Spleen (tissue), 11 donors: ENCODE data around the gene NENF. TPM values are rescaled to one million over a fixed set of nuclear protein-coding genes. Genes with fewer than 3 reads are reported as not detected.

Source experiments
- DNase-seq: peaks from one replicate; pipeline ENCODE4 v3.0.0-alpha.2; 2020
- H3K27ac ChIP-seq, 8 donors: fragments of 200-600 bp; sonication (generic) in 7 of 8; 1 replicate in 4 of 8; 2 replicates in 4 of 8; pipeline versions ENCODE4 v1.5.0 to v1.8.0; 2016 to 2021; ENCODE audit warnings: inconsistent platforms in 4 of 8, mild to moderate bottlenecking in 4 of 8, moderate library complexity in 1 of 8
- H3K27me3 ChIP-seq, 7 donors: fragments of 200-600 bp; sonication (generic) in 6 of 7; replicated peaks in 1 of 7; 1 replicate in 4 of 7; 2 replicates in 3 of 7; pipeline versions ENCODE4 v1.5.0 to v1.8.0; 2016 to 2021; ENCODE audit warnings: inconsistent platforms in 3 of 7, mild to moderate bottlenecking in 1 of 7
- H3K36me3 ChIP-seq, 6 donors: fragments of 200-600 bp; sonication (generic) in 5 of 6; 1 replicate in 4 of 6; 2 replicates in 2 of 6; pipeline versions ENCODE4 v1.5.0 to v1.8.0; 2016 to 2021; ENCODE audit warnings: inconsistent platforms in 2 of 6
- H3K4me1 ChIP-seq, 6 donors: fragments of 200-600 bp; sonication (generic) in 5 of 6; 1 replicate in 3 of 6; 2 replicates in 3 of 6; pipeline versions ENCODE4 v1.5.0 to v1.8.0; 2016 to 2021; ENCODE audit warnings: inconsistent platforms in 3 of 6
- H3K4me3 ChIP-seq, 8 donors: fragments of 200-600 bp; sonication (generic) in 7 of 8; 1 replicate in 4 of 8; 2 replicates in 4 of 8; pipeline versions ENCODE4 v1.5.0 to v1.8.0; 2016 to 2021; ENCODE audit warnings: inconsistent platforms in 4 of 8, mild to moderate bottlenecking in 4 of 8, moderate library complexity in 2 of 8
- H3K9me3 ChIP-seq, 8 donors: fragments of 200-600 bp; sonication (generic) in 7 of 8; 1 replicate in 4 of 8; 2 replicates in 4 of 8; pipeline versions ENCODE4 v1.5.0 to v1.8.0; 2016 to 2021; ENCODE audit warnings: inconsistent platforms in 4 of 8
- POLR2A ChIP-seq, 3 donors: fragments of 450-650 bp; IDR thresholded peaks; one replicate each; pipeline ENCODE4 v1.5.1; 2017; ENCODE audit warnings: antibody characterized with exemption in 3 of 3, mild to moderate bottlenecking in 1 of 3
- POLR2AphosphoS5 ChIP-seq, 3 donors: sonication (generic); formaldehyde crosslinking; IDR thresholded peaks; one replicate each; pipeline ENCODE4 v1.5.1; 2017; ENCODE audit warnings: antibody characterized with exemption in 3 of 3
- WGBS, 5 donors: extraction: QIAGEN DNeasy Blood & Tissue Kit in 3 of 5; methylation state at CpG; one replicate each; pipeline versions ENCODE4 v1.1.5 to v1.1.7; 2013 to 2018; 5-methylcytosine and 5-hydroxymethylcytosine counted together
- intact Hi-C: fragments of 100-400 bp; cut with DNase I; formaldehyde crosslinking; loops from one replicate; pipeline ENCODE4 v1.15.0; 2023; ENCODE audit warnings: low total_unique reads
- polyA plus RNA-seq, 3 donors: library from polyadenylated mRNA; stranded (reverse); fragments of 200-250 nt; gene quantifications; one replicate each; pipeline ENCODE4 v1.2.1, GENCODE V29; 2013
- total RNA-seq, 7 donors: library from RNA; depleted of rRNA in 3 of 7; stranded (reverse); fragments of >200 nt in 3 of 7; fragmentation: NEBNext Ultra II Directional in 4 of 7; extraction: Animal tissue kit (Norgen Biotek cat#: 25700) in 4 of 7; gene quantifications; one replicate each; pipeline versions ENCODE4 v1.1.0 to v1.2.1, GENCODE V29; 2016 to 2021
- TF ChIP-seq, protein P1 (sequence below), 11 experiments: fragments of 200-600 bp in 7 of 11; fragments of 450-650 bp in 4 of 11; sonication (generic) in 4 of 11; IDR thresholded peaks in 8 of 11; conservative IDR thresholded peaks in 3 of 11; 1 replicate in 7 of 11; 2 replicates in 4 of 11; pipeline versions ENCODE4 v1.4.0 to v1.8.0; 2016 to 2021; ENCODE audit warnings: antibody characterized with exemption in 11 of 11, inconsistent platforms in 4 of 11, mild to moderate bottlenecking in 1 of 11
- donor health status: healthy with polysubstance abuse.
- donor health status: DM: no; HTN: no; CAD: no; lungs with moderate emphysema.
- donor health status: DM: no; HTN: no; CAD: no.
- donor health status: Bipolar disorder and iron deficiency.
- donor health status: healthy.
- donor health status: DM: no; HTN: no; CAD: no.
- donor health status: DM: yes; HTN: yes; CAD: no.

The NENF gene
- total and polyA plus RNA-seq, 10 donors, result 23.2 to 59.4 (median 40.8) TPM

DNA sequence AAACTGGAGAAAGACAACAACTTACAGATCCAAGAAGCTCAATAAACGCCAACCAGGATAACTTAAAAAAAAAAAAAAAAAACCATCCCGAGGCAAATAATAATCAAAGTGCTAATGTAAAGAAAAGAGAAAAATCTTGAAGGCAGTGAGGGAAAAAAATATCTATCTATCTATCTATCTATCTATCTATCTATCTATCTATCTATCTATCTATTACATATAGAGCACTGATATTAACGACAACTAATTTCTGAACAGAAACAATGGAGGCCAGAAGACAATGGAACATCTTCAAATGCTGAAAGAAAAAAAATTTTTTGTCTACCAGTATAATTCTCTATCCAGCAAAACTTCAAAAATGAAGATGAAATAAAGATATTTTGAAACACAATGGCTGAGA is 36.1 kb upstream of the NENF start:
- Histone ChIP-seq H3K4me1 (no peaks in the 10 kb centered on the region), H3K4me3 (no peak overlapping the region), H3K27me3 (no peaks in the 10 kb centered on the region), H3K27ac (no peak overlapping the region), H3K36me3 (peaks cover 0 to 36% (median 6%) of the 10 kb centered on the region in 6 donors), H3K9me3 (peaks cover 0 to 36% (median 29%) of the 10 kb centered on the region in 8 donors)
- DNase-seq, result no peak
- 95 to 99% (median 97%) methylated on average over 3 of the region's 3 CpGs for WGBS, 5 donors
- TF ChIP-seq, protein P1, sequence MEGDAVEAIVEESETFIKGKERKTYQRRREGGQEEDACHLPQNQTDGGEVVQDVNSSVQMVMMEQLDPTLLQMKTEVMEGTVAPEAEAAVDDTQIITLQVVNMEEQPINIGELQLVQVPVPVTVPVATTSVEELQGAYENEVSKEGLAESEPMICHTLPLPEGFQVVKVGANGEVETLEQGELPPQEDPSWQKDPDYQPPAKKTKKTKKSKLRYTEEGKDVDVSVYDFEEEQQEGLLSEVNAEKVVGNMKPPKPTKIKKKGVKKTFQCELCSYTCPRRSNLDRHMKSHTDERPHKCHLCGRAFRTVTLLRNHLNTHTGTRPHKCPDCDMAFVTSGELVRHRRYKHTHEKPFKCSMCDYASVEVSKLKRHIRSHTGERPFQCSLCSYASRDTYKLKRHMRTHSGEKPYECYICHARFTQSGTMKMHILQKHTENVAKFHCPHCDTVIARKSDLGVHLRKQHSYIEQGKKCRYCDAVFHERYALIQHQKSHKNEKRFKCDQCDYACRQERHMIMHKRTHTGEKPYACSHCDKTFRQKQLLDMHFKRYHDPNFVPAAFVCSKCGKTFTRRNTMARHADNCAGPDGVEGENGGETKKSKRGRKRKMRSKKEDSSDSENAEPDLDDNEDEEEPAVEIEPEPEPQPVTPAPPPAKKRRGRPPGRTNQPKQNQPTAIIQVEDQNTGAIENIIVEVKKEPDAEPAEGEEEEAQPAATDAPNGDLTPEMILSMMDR (IDR thresholded peaks at IDR 0.05 in 8 of 11, conservative IDR thresholded peaks at IDR 0.05 in 3 of 11), result no peak
- TF ChIP-seq POLR2A (IDR thresholded peaks at IDR 0.05) (no peak), POLR2AphosphoS5 (IDR thresholded peaks at IDR 0.05) (no peak)
- intact Hi-C loops, result no loop called here

DNA sequence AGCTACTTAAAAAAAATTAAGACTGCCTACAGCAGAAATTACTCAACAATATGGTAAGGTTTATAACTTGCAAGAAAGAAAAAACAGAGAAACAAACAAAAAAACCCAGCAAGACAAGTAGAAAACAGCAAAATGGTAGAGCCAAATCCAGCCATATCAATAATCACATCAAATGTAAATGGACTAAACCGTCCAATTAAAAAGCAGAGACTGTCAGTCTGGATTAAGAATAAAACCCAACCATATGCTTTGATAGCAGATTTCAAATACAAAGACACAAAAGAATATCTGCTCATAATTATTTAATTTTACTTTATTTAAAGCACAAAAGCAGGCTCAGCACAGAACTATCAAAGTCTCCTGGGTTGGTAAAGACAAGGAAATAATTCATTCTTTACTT is 35.5 kb upstream of the NENF start:
- TF ChIP-seq POLR2A (IDR thresholded peaks at IDR 0.05), result no peak
- TF ChIP-seq, protein P1 (IDR thresholded peaks at IDR 0.05 in 8 of 11, conservative IDR thresholded peaks at IDR 0.05 in 3 of 11), result no peak
- TF ChIP-seq POLR2AphosphoS5 (IDR thresholded peaks at IDR 0.05), result no peak
- intact Hi-C loops, result no loop called here

DNA sequence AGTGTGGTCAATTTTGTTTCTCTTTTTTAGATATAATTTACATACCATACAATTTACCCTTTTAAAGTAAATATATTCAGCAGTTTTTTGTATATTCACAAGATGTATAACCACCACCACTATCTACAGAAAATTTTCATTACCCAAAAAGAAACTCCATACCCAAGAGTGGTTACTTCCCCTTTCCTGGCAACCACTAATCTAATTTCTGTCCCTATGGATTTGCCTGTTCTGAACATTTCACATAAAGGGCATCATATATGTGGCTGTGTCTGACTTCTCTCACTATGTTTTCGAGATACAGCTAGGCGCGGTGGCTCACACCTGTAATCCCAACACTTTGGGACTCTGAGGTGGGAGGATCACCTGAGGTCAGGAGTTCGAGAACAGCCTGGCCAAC is 31.7 kb upstream of the NENF start:
- H3K4me1 ChIP-seq, result no peaks in the 10 kb centered on the region
- TF ChIP-seq POLR2A (IDR thresholded peaks at IDR 0.05), result no peak
- TF ChIP-seq POLR2AphosphoS5 (IDR thresholded peaks at IDR 0.05), result no peak
- TF ChIP-seq, protein P1 (IDR thresholded peaks at IDR 0.05 in 8 of 11, conservative IDR thresholded peaks at IDR 0.05 in 3 of 11), result no peak
- H3K27ac ChIP-seq, result no peak overlapping the region
- WGBS, 5 donors, result 88 to 97% (median 94%) methylated on average over 4 of the region's 4 CpGs
- no peaks in the 10 kb centered on the region for H3K27me3 ChIP-seq
- H3K36me3 ChIP-seq, result peaks cover 0 to 73% (median 10%) of the 10 kb centered on the region in 6 donors
- peaks cover 0 to 24% (median 22%) of the 10 kb centered on the region in 8 donors for H3K9me3 ChIP-seq
- DNase-seq, result no peak
- intact Hi-C loops, result no loop called here
- no peak overlapping the region for H3K4me3 ChIP-seq

More for the DNA sequence above, 35.5 kb upstream of the NENF start:
- Histone ChIP-seq H3K9me3 (peaks cover 0 to 35% (median 29%) of the 10 kb centered on the region in 8 donors), H3K36me3 (peaks cover 0 to 41% (median 6%) of the 10 kb centered on the region in 6 donors), H3K4me1 (no peaks in the 10 kb centered on the region), H3K27me3 (no peaks in the 10 kb centered on the region), H3K4me3 (no peak overlapping the region), H3K27ac (no peak overlapping the region)
- DNase-seq, result no peak
- WGBS, 5 donors, result 94 to 98% (median 95%) methylated on average over 1 of the region's 1 CpG

DNA sequence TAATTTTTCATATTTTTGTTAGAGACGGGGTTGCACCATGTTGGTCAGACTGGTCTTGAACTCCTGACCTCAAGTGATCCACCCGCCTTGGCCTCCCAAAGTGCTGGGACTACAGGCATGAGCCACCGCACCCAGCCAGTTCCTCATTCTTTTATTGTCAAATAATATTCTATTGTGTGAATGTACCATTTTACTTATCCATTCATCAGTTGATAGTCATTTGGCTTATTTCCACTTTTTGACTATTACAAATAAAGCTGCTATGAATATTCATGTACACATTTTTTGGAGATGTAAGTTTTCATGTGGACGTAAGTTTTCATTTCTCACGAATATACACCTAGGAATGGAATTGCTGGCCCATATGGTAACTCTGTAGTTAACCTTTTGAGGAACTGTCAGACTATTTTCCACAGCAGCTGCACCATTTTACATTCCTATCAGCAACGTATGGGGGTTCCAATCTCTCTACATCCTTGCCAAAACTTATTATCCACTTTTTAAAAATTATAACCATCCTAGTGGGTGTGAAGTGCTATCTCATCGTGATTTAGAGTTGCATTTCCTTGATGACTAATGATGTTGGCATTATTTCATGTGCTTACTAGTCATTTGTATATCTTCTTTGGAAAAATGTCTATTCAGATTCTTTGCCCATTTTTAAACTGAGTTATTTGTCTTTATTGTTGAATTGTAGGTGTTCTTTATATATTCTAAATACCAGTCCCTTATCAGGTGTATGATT is 30.7 kb upstream of the NENF start:
- no peak for TF ChIP-seq POLR2A (IDR thresholded peaks at IDR 0.05)
- TF ChIP-seq, protein P1 (IDR thresholded peaks at IDR 0.05 in 8 of 11, conservative IDR thresholded peaks at IDR 0.05 in 3 of 11), result no peak
- no peak for TF ChIP-seq POLR2AphosphoS5 (IDR thresholded peaks at IDR 0.05)
- Histone ChIP-seq H3K27me3 (no peaks in the 10 kb centered on the region), H3K36me3 (peaks cover 0 to 77% (median 18%) of the 10 kb centered on the region in 6 donors), H3K27ac (no peak overlapping the region), H3K4me3 (no peak overlapping the region), H3K4me1 (no peaks in the 10 kb centered on the region), H3K9me3 (peaks cover 0 to 14% (median 12%) of the 10 kb centered on the region in 8 donors)
- DNase-seq, result no peak
- intact Hi-C loops, result no loop called here
- 76 to 85% (median 79%) methylated on average over 7 of the region's 7 CpGs for WGBS, 5 donors
